Tibial nerve (tissue), 4 donors: Measurements from ENCODE around the gene LINGO4. TPM values are rescaled to one million over a fixed set of nuclear protein-coding genes. Genes with fewer than 3 reads are reported as not detected.

ENCODE experiments used
- DNase-seq, 2 donors: peaks; one replicate each; pipeline ENCODE4 v3.0.0-alpha.2; 2019; ENCODE audit warnings: low spot score in 2 of 2
- H3K27ac ChIP-seq, 4 donors: fragments of 200-600 bp; sonication (generic) in 3 of 4; one replicate each; pipeline ENCODE4 v1.5.1; 2017 to 2019; ENCODE audit warnings: mild to moderate bottlenecking in 1 of 4
- H3K27me3 ChIP-seq, 2 donors: fragments of 200-600 bp; sonication (generic) in 1 of 2; one replicate each; pipeline versions ENCODE4 v1.5.1 to v1.6.0; 2017 to 2019
- H3K36me3 ChIP-seq, 3 donors: fragments of 200-600 bp; sonication (generic); one replicate each; pipeline ENCODE4 v1.5.1; 2018 to 2019
- H3K4me1 ChIP-seq, 4 donors: fragments of 200-600 bp; sonication (generic) in 3 of 4; one replicate each; pipeline ENCODE4 v1.5.1; 2017 to 2019
- H3K4me3 ChIP-seq, 4 donors: fragments of 200-600 bp; sonication (generic) in 3 of 4; one replicate each; pipeline ENCODE4 v1.5.1; 2017 to 2019; ENCODE audit warnings: mild to moderate bottlenecking in 1 of 4, moderate library complexity in 1 of 4
- H3K9me3 ChIP-seq, 4 donors: fragments of 200-600 bp; sonication (generic) in 3 of 4; one replicate each; pipeline ENCODE4 v1.5.1; 2017 to 2019
- CTCF ChIP-seq, 5 experiments: fragments of 200-600 bp in 3 of 5; fragments of 450-650 bp in 2 of 5; sonication (generic) in 3 of 5; IDR thresholded peaks; one replicate each; pipeline ENCODE4 v1.5.1; 2016 to 2019; ENCODE audit warnings: antibody characterized with exemption in 5 of 5, mild to moderate bottlenecking in 3 of 5, moderate library complexity in 2 of 5
- EP300 ChIP-seq, 2 donors: sonication (generic); formaldehyde crosslinking; IDR thresholded peaks; one replicate each; pipeline ENCODE4 v1.6.1; 2017; ENCODE audit warnings: antibody characterized with exemption in 2 of 2, mild to moderate bottlenecking in 1 of 2
- POLR2A ChIP-seq, 2 donors: fragments of 450-650 bp; IDR thresholded peaks; one replicate each; pipeline ENCODE4 v1.6.1; 2017; ENCODE audit warnings: antibody characterized with exemption in 2 of 2, mild to moderate bottlenecking in 2 of 2, moderate library complexity in 2 of 2
- WGBS, 2 donors: methylation state at CpG; one replicate each; pipeline ENCODE4 v1.1.5; 2018; 5-methylcytosine and 5-hydroxymethylcytosine counted together
- total RNA-seq, 4 donors: library from RNA; depleted of rRNA; stranded (reverse); fragments of >200 nt; gene quantifications; one replicate each; pipeline ENCODE4 v1.1.0, GENCODE V29; 2016

The LINGO4 gene
- total RNA-seq, 4 donors from 2014 or later = not detected

DNA sequence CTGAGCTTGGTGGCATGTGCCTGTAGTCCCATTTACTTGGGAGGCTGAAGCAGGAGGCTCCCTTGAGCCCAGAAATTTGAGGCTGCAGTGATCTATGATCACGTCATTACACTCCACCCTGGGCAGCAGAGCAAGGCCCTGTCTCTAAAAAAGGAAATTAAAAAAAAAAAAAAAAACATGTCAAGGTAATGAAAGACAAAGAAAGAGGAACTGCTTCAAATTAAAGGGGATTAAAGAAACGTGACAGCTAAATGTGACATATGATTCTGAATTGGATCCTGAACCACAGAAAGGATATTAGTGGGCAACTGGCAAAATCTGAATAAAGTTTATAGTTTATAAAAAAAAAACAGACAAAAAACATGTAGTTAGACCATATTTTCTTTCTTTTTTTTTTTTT is 38.2 kb upstream of the LINGO4 start:
- DNase-seq = no peak
- no peaks in the 10 kb centered on the region for H3K9me3 ChIP-seq
- H3K27me3 ChIP-seq = peaks cover 0 to 16% of the 10 kb centered on the region in 2 donors
- no peak for TF ChIP-seq POLR2A (IDR thresholded peaks at IDR 0.05)
- no peak for TF ChIP-seq CTCF (IDR thresholded peaks at IDR 0.05)
- TF ChIP-seq EP300 (IDR thresholded peaks at IDR 0.05) = no peak
- 92% methylated on average over 2 of the region's 2 CpGs for WGBS, 2 donors
- H3K4me1 ChIP-seq = peaks cover 0 to 23% (median 9%) of the 10 kb centered on the region in 4 donors
- H3K27ac ChIP-seq = no peak overlapping the region
- peaks cover 0 to 10% (median 0%) of the 10 kb centered on the region in 3 donors for H3K36me3 ChIP-seq
- no peak overlapping the region for H3K4me3 ChIP-seq

DNA sequence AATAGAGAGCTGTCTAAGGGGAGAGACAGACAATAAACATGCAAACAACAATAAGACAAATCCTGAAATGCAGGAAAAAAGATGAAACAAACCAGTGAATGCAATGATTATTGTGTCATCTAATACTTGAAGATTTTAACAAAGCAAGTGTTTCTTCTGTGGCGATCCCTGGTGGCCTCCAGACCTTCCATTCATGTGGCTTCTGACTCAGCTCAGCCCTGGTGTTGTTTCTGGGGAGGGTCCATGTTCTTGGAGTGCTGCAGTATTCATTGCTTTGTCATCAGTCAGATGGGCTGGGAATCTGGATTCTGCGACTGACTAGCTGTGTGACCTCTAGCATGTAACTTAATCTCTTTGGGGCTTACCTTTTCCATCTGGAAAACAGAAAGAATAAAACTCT is 35.9 kb upstream of the LINGO4 start:
- H3K27ac ChIP-seq = no peak overlapping the region
- peaks cover 0 to 33% (median 9%) of the 10 kb centered on the region in 4 donors for H3K4me1 ChIP-seq
- no peak for DNase-seq
- 47 to 60% methylated on average over 2 of the region's 2 CpGs for WGBS, 2 donors
- no peaks in the 10 kb centered on the region for H3K9me3 ChIP-seq
- no peak overlapping the region for H3K4me3 ChIP-seq
- no peaks in the 10 kb centered on the region for H3K36me3 ChIP-seq
- TF ChIP-seq POLR2A (IDR thresholded peaks at IDR 0.05) (no peak), CTCF (IDR thresholded peaks at IDR 0.05) (no peak), EP300 (IDR thresholded peaks at IDR 0.05) (no peak)
- H3K27me3 ChIP-seq = peaks cover 0 to 26% of the 10 kb centered on the region in 2 donors

DNA sequence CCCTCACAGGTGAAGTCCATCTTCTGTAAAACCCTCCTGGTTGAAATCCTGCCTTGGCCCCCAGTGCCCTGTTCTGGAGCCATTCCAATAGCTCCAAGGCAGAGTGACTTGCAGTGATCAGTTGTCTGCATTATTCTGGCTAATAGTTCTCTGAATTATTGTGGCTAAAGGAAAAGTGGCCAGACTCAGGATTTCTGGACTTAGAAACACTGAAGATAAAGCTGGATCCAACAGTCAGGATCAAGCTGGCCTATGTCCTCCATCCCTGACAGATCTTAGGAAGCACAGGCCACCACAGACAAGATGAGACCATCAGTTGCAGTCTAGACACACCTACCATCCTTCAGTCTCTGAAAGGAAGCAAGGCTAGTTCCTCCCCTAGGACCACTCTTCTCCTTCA is 35.2 kb upstream of the LINGO4 start:
- DNase-seq = no peak
- Histone ChIP-seq H3K9me3 (no peaks in the 10 kb centered on the region), H3K36me3 (no peaks in the 10 kb centered on the region), H3K27ac (peak overlapping the region; percentile 62 to 87 (median 76)), H3K27me3 (peaks cover 0 to 27% of the 10 kb centered on the region in 2 donors), H3K4me3 (peak overlapping the region in 2 of 4 donors; percentile 48 to 59), H3K4me1 (peaks cover 0 to 33% (median 9%) of the 10 kb centered on the region in 4 donors)
- TF ChIP-seq EP300 (IDR thresholded peaks at IDR 0.05) (no peak), CTCF (IDR thresholded peaks at IDR 0.05) (no peak), POLR2A (IDR thresholded peaks at IDR 0.05) (no peak)

DNA sequence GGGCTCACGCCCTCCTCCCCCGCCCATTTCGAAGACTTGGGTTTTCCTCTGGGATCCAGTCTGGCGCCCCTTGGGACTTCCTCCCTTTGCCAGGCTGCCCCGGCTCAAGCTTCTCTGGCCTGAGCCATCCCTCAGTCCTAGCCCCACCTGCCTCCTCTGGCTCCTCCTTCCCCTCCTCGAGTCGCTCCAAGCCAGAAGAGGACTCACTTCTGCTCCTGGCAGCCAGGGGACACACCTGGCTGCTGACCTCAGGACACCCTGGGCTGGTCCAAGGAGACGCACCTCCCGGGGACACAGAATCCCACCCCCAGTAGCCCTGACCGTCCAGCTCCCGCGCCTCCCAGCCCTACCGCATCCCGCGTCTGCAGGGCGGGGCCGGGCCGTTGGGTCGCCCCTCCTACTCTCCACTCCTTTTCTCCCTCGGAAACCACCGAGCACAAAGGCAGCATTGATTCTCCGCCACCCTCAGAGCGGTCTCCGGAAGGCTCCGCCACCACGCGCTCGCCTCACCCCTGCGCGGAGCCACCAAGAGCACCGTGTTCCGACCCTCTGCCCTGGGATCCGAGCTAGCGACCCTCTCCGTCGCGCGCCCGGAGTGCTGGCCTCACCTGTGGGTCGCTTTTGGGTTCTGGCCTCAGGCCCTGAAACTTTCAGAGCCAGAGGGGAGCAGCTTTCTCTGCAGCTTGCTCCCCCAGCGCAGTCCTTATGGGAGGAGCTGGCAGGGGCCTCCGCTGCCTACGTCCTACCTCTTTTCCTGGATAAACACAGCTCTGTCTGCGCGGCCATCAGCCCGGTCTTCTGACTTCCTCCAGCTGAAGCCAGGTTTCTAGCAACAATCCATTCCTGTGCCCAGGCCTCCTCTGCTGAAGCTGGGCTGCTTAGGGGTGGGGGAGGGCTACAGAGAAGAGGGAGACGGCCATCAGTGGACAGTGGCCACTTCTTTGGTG is 34.5 kb upstream of the LINGO4 start, which contains the start of gene C2CD4D:
C2CD4D (minus strand) TSS at position 364 of the 947 bp plus-strand sequence. CDS start 831 bp downstream, outside the sequence.
- H3K9me3 ChIP-seq = no peaks in the 10 kb centered on the region
- H3K27ac ChIP-seq = peak within 1 kb of the TSS; percentile 62 to 87 (median 76)
- peaks cover 0 to 33% (median 9%) of the 10 kb centered on the region in 4 donors for H3K4me1 ChIP-seq
- H3K4me3 ChIP-seq = peak within 1 kb of the TSS; percentile 28 to 59 (median 40)
- TF ChIP-seq POLR2A (IDR thresholded peaks at IDR 0.05) (peak in 1 of 2 donors; percentile 56), EP300 (IDR thresholded peaks at IDR 0.05) (peak in 1 of 2 donors; percentile 83), CTCF (IDR thresholded peaks at IDR 0.05) (peak in 1 of 5 experiments; percentile 9)
- DNase-seq = peak in 1 of 2 donors; percentile 38
- no peaks in the 10 kb centered on the region for H3K36me3 ChIP-seq
- H3K27me3 ChIP-seq = peaks cover 0 to 29% of the 10 kb centered on the region in 2 donors
- WGBS, 2 donors = 5 to 11% methylated on average over 39 of the region's 47 CpGs

DNA sequence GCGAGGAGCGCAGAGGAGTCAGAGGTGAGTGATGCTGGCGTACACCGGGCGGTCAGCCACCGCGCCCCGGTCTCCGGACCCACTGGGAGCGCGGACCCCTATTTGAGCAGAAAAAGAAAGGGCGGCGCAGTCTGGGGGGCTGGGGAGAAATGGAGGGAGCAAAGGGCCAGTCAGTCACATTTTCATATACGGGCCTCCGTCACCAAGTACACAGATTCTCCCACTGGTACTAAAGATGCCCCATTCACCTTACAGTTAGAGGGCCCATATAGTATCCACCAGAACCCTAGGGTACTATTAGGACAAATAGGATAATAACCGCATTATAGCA is 33.8 kb upstream of the LINGO4 start:
- no peaks in the 10 kb centered on the region for H3K9me3 ChIP-seq
- no peaks in the 10 kb centered on the region for H3K36me3 ChIP-seq
- peaks cover 0 to 33% (median 9%) of the 10 kb centered on the region in 4 donors for H3K4me1 ChIP-seq
- no peak for TF ChIP-seq EP300 (IDR thresholded peaks at IDR 0.05)
- TF ChIP-seq CTCF (IDR thresholded peaks at IDR 0.05) = no peak
- TF ChIP-seq POLR2A (IDR thresholded peaks at IDR 0.05) = no peak
- H3K4me3 ChIP-seq = peak overlapping the region; percentile 28 to 59 (median 40)
- WGBS, 2 donors = 11 to 20% methylated on average over 16 of the region's 16 CpGs
- peak overlapping the region; percentile 62 to 87 (median 76) for H3K27ac ChIP-seq
- peaks cover 0 to 29% of the 10 kb centered on the region in 2 donors for H3K27me3 ChIP-seq
- no peak for DNase-seq
